Hematopoietic multipotent progenitor cell treated with erythropoietin and hydrocortisone succinate and interleukin-3 and kit ligand, for 4 days (in vitro differentiated cells): ENCODE measurements around the gene PROSER2.
"Not testable (repeated sequence)": the region's sequence is repeated elsewhere in the genome, so short reads cannot be mapped to it uniquely, and the experiment has no call there.

Source experiments
- DNase-seq: peaks from one replicate; pipeline ENCODE4 v3.0.0-alpha.2; 2015

The PROSER2 gene

GRCh38 chr10:11838298-11838852 is 15.2 kb downstream of the PROSER2 start:
- no peak for DNase-seq

DNA sequence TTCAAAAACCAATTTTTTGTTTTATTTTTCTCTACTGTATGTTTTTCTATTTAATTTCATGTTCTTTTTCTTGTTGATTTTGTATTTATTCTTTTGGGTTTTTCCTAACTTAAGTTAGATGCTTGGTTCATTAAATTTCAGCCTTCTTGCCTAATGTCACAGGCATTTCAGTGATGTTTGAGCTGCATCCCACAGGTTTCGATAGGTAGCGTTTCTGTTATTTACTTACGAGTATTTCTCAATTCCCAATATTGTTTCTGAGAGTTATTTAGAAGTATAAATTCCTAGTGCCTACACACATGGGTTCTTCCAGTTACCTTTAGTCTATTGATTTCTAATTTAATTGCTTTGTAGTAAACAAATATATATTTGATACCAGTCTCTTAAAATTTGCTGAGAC is 18.2 kb downstream of the PROSER2 start:
- DNase-seq = no peak

- peak; percentile 43 for DNase-seq
Measured at GRCh38 chr10:11842411-11842810, 19.3 kb downstream of the PROSER2 start.

DNA sequence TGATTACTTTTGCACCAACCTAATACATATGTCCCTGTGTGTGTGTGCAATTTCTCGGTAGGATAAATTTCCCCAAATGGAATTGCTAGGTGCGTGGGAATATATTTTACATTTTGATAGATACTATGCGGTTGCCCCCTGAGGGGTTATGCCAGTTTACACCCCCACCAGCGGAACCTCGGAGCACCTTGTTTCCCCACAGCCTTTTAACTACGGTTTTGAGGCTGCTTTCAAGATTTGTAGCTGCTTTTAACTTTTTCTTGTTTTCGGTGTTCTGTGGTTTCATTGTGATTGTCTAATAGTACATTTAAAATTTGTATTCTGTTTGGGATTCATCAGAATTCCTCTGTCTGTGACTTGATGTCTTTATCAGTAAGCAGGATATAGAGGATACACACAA is 22.0 kb downstream of the PROSER2 start:
- no peak for DNase-seq

GRCh38 chr10:11846542-11846941 is 23.4 kb downstream of the PROSER2 start:
- DNase-seq = no peak

DNA sequence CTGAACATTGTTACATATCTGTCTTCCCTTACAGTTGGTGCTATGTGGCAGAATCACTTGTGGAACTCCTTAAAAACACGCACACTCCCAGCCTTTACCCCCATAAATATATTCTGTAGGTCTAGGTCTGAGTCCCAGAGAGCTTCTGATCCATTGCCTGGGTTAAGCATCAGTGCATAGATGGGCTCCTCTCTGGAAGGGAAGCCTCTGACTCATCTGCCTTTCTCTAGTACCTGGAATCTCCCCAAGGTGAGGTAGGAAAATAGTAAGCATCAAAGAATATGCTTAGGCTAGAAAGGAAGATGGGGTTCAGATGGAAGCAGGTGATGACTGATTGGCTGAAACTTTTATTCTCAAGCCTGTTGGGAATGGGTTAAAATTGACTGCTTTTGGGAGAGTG is 26.1 kb downstream of the PROSER2 start:
- DNase-seq = no peak

GRCh38 chr10:11849911-11850310 is 26.8 kb downstream of the PROSER2 start:
- peak; percentile 77 for DNase-seq

DNA sequence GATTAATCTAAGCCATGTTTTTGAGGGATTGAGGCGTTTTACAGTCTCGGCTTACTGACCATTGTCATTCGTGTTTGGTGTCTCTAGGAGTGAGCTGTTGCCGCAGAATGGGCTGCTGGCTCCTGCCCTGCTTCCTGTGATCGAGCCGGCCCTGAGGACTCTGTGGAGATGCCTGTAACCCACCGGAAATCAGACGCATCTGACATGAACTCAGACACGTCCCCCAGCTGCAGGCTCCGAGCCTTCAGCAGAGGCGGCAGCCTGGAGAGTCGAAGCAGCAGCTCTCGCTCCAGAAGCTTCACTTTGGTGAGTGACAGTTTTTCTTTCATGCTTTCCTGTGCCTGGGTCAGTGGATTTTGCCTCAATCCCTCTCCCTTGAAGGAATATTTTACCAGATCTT is 28.8 kb downstream of the PROSER2 start:
- no peak for DNase-seq

DNA sequence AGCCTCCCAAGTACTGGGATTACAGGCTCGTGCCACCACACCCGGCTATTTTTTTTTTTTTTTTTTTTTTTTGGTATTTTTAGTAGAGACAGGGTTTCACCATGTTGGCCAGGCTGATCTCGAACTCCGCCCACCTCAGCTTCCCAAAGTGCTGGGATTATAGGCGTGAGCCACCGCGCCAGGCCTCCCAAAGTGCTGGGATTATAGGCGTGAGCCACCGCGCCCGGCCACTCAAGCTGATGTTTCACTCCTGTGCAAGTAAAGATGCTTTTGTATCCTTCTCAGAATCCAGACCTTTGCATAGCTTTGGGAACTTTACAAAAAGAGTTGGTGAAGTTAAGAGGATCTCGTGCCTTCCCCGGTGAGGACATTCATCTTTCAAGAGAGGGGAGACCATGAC is 29.5 kb downstream of the PROSER2 start:
- not testable (repeated sequence) for DNase-seq

DNA sequence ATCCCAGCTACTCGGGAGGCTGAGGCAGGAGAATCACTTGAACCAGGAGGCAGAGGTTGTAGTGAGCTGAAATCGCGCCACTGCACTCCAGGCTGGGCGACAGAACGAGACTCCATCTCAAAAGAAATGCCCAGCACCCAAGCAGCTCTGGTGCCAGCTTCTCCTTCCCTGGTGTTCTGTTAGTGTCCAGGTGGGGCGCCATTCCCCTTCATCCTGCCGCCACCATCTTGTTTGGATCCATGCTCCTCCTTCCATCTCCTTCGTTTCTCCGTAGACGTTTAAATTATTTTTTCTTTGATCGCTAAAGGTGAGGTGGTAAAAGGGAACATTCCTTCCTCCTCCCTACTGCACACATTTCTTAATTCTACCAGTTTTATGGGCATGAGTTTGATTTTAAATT is 30.3 kb downstream of the PROSER2 start:
- peak; percentile 25 for DNase-seq

DNA sequence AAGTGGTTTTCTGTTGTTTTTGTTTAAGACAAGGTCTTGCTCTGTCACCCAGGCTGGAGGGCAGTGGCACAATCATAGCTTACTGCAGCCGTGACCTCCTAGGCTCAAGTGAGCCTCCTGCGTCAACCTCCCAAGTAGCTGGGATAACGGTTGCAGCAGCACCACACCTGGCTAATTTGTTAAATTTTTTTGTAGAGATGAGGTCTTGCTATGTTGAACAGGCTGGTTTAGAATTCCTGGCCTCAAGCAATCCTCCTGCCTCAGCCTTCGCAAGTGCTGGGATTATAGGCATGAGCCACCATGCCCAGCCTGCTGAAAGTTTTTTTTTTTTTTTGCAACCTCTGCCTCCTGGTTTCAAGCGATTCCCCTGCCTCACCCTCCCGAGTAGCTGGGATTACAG is 31.1 kb downstream of the PROSER2 start:
- DNase-seq = no peak

DNA sequence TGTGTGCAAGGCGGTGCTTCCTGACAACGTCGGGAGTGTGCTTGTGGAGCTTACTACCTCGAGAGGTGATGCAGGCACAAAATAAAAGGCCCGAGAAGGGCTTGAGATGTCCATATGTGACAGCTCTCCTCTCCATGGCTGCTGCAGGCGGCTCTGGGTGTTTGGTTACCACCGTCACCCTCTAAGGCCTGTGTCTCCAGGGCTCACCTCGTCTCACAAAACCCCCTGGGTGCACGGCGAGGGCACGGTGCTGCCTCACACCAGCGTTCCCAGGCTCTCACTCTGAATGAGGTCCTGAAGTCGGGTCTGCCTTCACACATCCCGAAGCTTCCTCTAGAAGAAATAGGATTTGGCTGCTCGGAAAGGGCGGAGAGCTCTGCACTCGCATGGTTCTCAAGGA is 32.9 kb downstream of the PROSER2 start:
- no peak for DNase-seq

DNA sequence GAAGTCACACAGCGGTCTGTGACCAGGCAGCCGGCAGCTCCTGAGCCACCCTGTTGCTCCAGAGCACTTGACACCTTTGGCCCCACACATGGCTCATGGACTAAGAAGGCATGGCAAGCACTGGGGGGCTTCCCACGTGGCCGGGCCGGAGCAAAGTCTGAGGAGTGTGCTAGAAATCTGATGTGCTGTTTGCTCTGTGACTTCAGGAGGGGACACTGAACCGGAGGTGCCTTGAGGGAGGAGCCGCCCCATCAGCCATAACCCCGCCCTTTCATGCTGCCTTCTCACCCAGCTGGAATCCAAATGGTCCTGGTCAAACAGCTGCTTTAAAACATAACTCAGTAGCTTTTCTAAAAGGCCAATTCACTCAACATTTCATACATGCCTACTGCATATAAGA is 33.5 kb downstream of the PROSER2 start:
- no peak for DNase-seq

GRCh38 chr10:11858093-11858492 is 34.9 kb downstream of the PROSER2 start:
- no peak for DNase-seq

- DNase-seq = no peak
Measured at GRCh38 chr10:11861341-11861740, 38.2 kb downstream of the PROSER2 start.

DNA sequence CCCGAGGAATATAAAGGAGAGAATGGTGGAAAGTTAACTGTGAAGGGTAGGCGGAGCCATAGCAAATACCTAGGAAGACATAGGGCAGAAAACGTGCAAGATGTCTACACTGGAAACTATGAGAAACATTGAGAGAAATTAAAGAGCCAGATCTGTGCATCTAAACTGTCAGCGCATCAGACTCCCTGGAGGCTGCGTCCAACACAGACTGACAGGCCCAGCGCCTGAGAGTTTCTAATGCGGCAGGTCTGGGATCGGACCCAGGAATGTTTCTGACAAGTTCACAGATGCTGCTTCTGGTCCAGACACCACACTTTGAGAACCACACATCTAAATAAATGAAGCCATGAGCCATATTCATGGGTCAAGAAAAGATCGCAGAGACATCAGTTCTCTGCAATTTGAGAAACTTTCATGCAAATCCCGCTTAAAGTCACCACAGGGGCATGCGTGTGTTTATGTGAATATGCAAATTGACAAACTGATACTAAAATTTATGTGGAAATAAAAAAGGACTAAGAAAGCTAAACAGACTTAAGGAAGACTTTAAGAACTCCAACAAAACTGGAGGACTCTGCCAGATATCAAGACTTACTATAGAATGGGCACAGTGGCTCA is 38.8 kb downstream of the PROSER2 start:
- DNase-seq = no peak

GRCh38 chr10:11863353-11864109 is 40.4 kb downstream of the PROSER2 start:
- peak; percentile 71 for DNase-seq

DNA sequence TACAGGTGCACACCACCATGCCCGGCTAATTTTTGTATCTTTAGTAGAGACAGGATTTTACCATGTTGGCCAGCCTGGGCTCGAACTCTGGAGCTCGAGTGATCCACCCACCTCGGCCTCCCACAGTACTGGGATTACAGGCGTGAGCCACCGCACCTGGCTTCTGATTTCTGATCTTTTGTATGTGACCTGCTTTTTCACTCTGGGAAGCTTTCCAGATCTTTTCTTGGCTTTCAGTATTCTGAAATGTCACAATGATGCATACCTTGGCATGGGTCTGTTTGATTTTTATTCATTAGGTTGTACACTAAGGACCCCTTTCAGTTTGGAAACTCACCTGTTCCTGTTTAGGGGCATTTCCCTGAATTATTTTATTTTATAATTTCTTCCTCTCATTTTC is 41.6 kb downstream of the PROSER2 start:
- no peak for DNase-seq

DNA sequence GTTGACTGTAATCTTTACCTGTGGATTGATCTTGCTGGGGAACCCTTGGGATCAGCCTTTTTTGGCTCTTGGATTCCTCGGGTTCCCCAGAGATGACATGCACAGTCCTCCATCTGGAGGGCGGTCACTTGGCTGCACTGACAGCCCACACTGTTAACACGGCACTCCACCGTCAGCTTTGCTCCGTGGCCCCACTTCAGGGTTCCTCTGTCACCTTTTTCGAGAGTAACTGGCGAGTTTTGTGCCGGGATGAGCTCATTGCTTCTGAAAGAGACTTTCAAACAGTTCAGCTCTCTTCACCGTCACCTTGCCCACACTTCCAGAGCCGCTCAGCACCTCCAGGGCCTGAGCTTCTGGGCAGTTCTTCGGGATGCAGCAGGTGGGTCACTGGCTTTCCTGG is 42.4 kb downstream of the PROSER2 start:
- no peak for DNase-seq

DNA sequence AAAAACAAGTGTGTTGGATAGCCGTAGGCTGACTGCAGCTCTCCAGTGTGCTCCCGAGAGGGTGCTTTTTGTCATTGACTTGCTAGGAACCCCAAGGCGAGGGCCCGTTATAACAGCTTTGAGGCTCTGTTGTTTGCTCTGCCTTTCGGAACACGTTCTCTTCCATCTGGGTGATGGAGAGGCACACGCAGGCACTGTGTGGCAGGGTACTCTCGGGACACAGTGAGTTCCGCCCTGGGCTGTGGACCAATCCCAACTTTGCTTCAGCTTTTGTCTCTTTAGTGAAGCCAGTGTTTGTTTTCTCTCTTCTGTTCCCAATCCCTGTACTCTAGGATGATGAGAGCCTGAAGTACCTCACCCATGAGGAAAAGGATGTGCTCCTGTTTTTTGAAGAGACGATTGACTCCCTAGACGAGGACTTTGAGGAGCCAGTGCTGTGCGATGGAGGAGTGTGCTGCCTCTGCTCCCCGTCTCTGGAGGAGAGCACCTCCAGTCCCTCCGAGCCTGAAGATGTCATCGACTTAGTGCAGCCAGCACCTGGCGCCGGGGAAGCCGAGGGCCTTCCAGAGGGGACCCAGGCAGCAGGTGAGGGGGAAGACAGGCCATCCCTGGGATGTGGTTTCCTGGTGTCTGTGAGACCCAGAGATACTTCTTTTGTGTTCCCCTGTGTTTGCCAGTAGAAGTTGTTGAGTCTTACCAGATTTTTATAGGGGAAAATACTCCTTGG is 43.2 kb downstream of the PROSER2 start:
- no peak for DNase-seq

DNA sequence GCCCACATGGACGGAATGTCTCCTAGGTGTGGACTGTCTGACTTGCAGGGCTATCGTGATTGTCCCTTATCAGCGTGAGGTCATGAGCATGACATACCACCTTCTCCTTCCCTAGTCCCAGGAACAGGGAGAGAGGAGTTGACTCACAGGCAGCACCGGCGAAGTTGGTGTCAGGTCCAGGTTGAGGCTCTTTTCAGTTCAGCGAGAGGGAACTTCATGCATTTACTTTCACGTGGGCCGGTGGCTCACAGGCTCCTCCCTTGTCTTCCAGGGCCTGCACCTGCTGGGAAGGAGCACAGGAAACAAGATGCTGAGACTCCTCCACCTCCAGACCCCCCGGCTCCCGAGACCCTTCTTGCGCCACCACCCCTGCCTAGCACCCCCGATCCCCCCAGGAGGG is 46.1 kb downstream of the PROSER2 start:
- no peak for DNase-seq

DNA sequence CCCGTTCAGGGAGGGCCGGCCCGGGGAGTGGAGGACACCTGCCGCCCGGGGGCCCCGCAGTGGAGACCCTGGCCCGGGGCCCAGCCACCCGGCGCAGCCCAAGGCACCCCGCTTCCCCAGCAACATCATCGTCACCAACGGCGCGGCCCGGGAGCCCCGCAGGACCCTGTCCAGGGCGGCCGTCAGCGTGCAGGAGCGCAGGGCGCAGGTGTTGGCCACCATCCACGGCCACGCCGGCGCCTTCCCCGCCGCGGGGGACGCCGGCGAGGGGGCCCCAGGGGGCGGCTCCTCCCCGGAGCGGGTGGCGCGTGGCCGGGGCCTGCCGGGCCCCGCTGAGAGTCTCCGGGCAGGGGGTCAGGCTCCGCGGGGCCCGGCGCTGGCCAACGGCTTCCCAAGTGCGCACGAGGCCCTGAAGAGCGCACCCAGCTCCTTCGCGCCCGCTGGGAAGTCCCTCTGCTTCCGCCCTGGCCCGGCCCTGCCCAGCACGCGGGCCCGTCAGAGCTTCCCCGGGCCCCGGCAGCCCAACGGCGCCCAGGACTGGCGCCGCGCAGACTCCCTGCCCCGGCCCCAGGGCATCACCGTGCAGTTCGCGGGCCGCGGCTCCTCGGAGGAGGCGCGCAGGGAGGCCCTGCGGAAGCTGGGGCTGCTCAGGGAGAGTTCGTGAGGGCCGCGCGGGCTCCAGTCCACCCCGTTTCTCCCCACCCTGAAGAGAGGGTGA is 46.7 kb downstream of the PROSER2 start:
- no peak for DNase-seq

DNA sequence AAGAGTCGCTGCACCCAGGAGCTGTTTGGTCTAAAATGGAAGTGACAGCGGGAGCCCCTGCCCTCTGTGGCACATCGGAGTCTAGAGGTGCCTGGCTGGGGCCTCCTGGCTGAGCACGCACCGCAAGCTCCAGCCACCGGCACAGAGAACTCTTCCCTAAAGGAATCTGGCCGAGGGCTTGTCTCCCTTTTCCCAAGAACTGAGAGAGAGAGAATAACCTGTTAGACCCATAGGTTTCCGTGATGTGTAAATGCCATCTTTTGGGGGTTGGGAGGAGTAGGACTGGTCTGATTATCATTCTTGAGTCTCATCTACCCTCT is 47.3 kb downstream of the PROSER2 start:
- no peak for DNase-seq
